Measurements from ENCODE around the gene TMEM123.

TMEM123 gene

DNA sequence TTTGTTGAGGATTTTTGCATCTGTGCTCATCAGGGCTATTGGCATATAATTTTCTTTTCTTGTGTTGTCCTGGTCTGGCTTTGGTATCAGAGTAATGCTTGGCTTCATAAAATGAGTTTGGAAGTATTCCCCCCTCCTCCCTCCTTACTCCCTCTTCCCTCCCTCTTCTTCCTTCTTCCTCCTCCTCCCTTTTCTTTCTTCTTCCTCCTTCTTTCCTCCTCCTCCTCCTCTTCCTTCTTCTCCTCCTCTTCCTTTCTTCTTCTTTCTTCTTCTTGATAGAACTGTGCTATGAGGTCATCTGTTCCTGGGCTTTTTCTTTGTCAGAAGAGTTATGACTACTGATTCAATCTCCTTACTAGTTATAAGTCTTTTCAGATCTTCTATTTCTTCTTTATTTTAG, 95.4 kb downstream of the TMEM123 start:
- TF ChIP-seq EP300 (IDR thresholded peaks at IDR 0.05; ENCODE audit: borderline replicate concordance) (no peak), ZBTB7A (IDR thresholded peaks at IDR 0.05; ENCODE audit: low read depth) (no peak), MAX (IDR thresholded peaks at IDR 0.05) (no peak), NFIC (IDR thresholded peaks at IDR 0.05) (no peak), TEAD4 (IDR thresholded peaks at IDR 0.05) (no peak), CREB1 (IDR thresholded peaks at IDR 0.05; ENCODE audit: low read depth) (no peak), CEBPB (IDR thresholded peaks at IDR 0.05) (no peak), TAF1 (IDR thresholded peaks at IDR 0.05; ENCODE audit: low read depth) (no peak), TCF12 (IDR thresholded peaks at IDR 0.05; ENCODE audit: low read depth) (no peak), EGR1 (IDR thresholded peaks at IDR 0.05) (no peak), YY1 (IDR thresholded peaks at IDR 0.05; ENCODE audit: low read depth) (no peak), RAD21 (IDR thresholded peaks at IDR 0.05; ENCODE audit: low read depth) (no peak), FOXM1 (IDR thresholded peaks at IDR 0.05; ENCODE audit: borderline replicate concordance, low read depth) (no peak), USF1 (IDR thresholded peaks at IDR 0.05) (no peak)
- TF ChIP-seq, protein P1, sequence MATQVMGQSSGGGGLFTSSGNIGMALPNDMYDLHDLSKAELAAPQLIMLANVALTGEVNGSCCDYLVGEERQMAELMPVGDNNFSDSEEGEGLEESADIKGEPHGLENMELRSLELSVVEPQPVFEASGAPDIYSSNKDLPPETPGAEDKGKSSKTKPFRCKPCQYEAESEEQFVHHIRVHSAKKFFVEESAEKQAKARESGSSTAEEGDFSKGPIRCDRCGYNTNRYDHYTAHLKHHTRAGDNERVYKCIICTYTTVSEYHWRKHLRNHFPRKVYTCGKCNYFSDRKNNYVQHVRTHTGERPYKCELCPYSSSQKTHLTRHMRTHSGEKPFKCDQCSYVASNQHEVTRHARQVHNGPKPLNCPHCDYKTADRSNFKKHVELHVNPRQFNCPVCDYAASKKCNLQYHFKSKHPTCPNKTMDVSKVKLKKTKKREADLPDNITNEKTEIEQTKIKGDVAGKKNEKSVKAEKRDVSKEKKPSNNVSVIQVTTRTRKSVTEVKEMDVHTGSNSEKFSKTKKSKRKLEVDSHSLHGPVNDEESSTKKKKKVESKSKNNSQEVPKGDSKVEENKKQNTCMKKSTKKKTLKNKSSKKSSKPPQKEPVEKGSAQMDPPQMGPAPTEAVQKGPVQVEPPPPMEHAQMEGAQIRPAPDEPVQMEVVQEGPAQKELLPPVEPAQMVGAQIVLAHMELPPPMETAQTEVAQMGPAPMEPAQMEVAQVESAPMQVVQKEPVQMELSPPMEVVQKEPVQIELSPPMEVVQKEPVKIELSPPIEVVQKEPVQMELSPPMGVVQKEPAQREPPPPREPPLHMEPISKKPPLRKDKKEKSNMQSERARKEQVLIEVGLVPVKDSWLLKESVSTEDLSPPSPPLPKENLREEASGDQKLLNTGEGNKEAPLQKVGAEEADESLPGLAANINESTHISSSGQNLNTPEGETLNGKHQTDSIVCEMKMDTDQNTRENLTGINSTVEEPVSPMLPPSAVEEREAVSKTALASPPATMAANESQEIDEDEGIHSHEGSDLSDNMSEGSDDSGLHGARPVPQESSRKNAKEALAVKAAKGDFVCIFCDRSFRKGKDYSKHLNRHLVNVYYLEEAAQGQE (IDR thresholded peaks at IDR 0.05; ENCODE audit: low read depth) = no peak

DNA sequence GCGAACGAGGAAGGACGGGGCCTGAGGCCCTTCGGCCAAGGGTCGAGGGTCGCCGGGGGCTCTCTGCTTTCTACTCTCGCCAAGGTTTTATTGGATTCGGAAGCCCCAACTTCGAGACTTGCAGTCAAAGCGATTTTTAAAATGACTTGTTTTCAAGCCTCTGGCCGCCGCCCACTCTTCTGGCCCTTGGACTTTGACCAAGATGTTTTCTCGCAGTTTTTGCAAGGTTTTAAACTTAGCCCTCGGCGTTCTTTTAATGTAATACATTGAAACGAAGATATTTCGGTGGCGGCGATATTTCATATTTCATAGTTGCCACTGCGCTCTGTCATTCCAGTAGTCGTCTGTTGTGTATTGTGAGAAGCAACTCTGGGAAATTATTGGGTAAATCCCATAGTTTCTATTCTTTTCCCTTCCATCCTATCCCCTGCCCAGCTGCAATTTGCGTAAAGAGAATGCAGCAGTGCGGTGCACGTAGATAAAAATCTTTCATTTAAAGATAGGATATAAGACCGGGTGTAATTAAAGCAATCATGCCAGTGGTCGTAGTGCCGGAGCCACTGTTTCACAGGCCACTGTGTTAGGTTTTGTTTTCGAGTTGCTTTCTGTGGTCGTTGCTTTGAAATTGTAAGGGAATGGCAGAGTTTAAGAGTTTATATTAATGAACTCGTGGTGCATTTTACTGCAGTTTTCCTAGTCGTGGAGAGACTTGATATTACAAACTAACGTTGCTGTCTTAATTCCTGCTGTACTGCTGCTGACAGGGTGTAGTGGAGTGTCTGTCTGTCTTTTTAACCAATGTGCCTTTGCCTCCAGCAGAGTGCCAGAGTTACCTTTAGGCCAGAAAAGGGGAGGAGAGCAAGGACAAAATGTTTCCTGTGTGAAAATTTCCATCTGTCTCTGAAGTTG, 104.8 kb downstream of the TMEM123 start:
- TF ChIP-seq CEBPB (IDR thresholded peaks at IDR 0.05) = no peak
- TF ChIP-seq ZBTB7A (IDR thresholded peaks at IDR 0.05; ENCODE audit: low read depth) = peak; percentile 51; the same call in 1 of the 2 replicates
- TF ChIP-seq YY1 (IDR thresholded peaks at IDR 0.05; ENCODE audit: low read depth) = no peak
- 0 out of 2 replicates have a peak, but pooled peaks have one; percentile 33 for TF ChIP-seq EGR1 (IDR thresholded peaks at IDR 0.05)

DNA sequence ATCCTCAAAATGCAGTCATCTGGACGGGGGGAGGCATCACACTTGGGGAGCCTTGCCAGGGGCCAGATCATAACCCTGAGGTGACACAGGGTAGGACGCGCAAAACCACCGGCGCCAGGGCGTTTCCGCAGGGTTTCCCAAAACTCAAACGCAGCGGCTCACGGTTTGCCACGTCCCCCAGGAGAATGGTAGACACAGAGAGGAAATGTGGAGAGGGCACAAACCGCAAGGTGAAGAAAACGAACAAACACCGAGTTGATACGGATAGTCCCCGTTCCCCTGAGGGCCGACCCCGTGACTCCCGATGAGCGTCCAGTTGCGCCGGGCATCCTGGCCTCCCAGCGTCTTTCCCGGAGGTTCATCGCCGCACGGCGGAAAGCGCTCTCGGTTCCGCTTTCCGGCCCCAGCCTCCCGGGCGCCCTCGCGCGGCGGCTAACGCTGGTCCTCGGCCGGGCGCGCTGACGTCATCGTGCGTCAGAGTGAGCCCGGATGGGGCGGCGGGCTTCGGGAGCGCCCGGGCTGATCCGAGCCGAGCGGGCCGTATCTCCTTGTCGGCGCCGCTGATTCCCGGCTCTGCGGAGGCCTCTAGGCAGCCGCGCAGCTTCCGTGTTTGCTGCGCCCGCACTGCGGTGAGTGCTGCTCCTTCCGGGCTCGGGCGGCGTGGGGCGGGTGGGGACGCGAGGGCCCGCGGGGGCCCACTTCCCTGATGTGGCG, 105.7 kb downstream of the TMEM123 start, which contains the start of gene BIRC2:
Gene BIRC2, plus strand, starts transcription at position 467 of the 714 bp plus-strand sequence. CDS start 2,641 bp downstream, outside the sequence.
- TF ChIP-seq NFIC (IDR thresholded peaks at IDR 0.05) = no peak
- peak; percentile 89 for TF ChIP-seq CREB1 (IDR thresholded peaks at IDR 0.05; ENCODE audit: low read depth)
- TF ChIP-seq TEAD4 (IDR thresholded peaks at IDR 0.05) = no peak
- no peak for TF ChIP-seq EP300 (IDR thresholded peaks at IDR 0.05; ENCODE audit: borderline replicate concordance)
- TF ChIP-seq MAX (IDR thresholded peaks at IDR 0.05) = peak; percentile 48
- TF ChIP-seq USF1 (IDR thresholded peaks at IDR 0.05) = peak; percentile 46; the same call in 1 of the 2 replicates
- peak; percentile 62; the same call in 1 of the 2 replicates for TF ChIP-seq TCF12 (IDR thresholded peaks at IDR 0.05; ENCODE audit: low read depth)
- no peak for TF ChIP-seq EGR1 (IDR thresholded peaks at IDR 0.05)
- no peak for TF ChIP-seq CEBPB (IDR thresholded peaks at IDR 0.05)
- TF ChIP-seq TAF1 (IDR thresholded peaks at IDR 0.05; ENCODE audit: low read depth) = peak; percentile 69
- TF ChIP-seq, protein P1 (IDR thresholded peaks at IDR 0.05; ENCODE audit: low read depth) = no peak
- no peak for TF ChIP-seq FOXM1 (IDR thresholded peaks at IDR 0.05; ENCODE audit: borderline replicate concordance, low read depth)
- TF ChIP-seq ZBTB7A (IDR thresholded peaks at IDR 0.05; ENCODE audit: low read depth) = peak; percentile 63; the same call in 1 of the 2 replicates
- no peak for TF ChIP-seq RAD21 (IDR thresholded peaks at IDR 0.05; ENCODE audit: low read depth)

DNA sequence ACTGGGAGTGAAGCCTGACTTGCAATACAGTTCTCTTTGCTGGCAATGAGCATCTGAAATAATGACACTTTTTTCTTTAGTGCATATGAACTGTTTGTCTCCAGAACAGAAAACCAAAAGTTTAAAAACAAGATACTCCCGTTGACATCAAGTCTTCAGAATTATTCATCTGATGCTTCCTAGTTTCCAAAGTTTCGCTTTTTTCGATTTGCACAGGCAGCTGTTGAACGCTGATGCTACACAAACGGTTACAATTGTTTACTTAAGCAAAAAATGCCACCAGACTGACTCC, 106.2 kb downstream of the TMEM123 start:
- TF ChIP-seq, protein P1 (IDR thresholded peaks at IDR 0.05; ENCODE audit: low read depth) = no peak

Data from Ishikawa (cell line).